GM12801 (cell line): ENCODE measurements around the gene TMC3.

Experiments
- CTCF ChIP-seq: IDR thresholded peaks from one replicate; pipeline ENCODE4 v1.5.1; 2011; ENCODE audit warnings: control low read depth; ENCODE audit not compliant: insufficient read length; ENCODE audit errors: extremely low read depth

TMC3 gene

DNA sequence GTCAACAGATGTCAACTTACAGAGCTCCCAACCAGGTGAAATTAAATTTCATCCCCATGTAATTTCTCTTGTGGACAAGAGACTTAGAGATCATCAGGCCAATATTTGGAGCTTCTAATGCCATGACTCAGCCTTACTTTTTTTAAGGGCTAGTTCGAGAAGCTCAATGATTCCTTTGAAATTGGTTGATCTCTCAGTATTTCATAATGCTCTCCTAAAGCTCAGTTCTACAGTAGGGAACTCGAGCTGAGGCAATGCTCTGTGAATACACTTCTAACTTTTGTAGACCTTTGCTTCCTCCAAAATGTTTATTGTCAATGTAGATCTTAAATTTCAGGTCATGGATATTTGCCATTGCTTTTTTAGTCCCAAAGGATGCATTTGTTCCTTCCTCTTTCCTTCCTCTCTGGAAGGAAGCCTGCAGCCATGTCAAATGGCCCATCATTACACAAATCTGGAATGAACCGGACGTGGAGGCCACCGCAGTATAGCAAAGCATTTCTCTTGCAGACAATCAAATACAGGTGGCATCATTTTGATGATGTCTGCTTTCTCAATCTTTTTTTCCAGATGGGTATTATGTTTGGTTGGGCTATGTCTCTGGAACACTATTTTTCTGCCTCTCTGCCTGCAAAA, 78.4 kb downstream of the TMC3 start:
- TF ChIP-seq CTCF: no peak

DNA sequence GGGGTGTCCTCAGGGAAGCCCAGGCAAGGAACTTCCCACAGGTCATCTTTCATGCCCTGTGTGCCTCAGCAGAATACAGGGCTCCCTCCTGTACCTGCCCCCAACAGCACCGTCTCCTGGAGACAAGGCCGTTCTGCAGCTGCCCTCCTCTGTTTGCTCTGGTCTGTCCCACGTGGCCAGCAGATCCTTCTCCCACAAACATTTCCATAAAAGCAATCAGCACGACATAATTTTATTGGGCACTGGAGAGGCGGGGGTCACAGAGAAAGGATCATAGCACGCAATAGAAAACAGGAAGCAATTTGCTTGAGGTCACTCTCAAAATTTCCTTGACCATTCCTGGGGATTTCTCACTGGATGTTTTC, 79.5 kb downstream of the TMC3 start:
- no peak for TF ChIP-seq CTCF

DNA sequence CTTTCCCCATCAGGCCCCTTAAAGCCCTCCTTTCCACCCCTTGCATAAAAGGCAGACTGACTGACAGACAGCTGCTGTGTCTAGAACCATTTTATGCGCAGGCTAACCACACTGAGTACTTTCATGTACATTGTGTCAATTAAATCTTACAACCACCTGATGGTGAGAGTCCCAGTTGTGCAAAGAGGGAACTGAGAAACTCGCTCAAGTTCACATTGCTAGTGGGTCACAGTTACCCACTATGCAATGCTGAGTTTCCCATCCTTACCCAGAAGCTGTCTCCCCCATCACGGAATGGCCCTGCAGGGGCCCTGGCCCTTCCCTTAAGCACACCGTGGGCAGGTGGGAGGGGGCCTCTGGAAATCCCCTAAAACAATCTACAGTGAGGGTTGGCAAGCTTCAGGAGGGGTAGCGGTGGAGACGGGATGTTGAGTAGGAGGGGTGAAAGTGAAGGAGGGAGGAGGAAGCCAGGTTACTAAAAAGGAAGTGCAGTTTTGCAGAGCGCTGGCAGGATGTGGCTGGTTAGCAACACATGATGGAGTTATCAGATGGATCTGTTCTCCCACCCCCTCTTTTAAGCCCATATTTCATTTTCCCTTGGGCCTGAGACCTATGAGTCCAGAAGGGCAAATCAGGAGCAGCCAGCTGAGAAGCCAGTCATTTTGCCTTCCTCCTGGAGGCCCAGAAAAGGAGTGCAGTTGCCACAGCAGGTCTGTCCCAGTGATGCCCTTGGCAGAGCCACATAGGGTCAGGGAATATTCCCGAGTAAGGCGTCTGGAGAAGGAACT, 80.1 kb downstream of the TMC3 start:
- TF ChIP-seq CTCF: no peak

DNA sequence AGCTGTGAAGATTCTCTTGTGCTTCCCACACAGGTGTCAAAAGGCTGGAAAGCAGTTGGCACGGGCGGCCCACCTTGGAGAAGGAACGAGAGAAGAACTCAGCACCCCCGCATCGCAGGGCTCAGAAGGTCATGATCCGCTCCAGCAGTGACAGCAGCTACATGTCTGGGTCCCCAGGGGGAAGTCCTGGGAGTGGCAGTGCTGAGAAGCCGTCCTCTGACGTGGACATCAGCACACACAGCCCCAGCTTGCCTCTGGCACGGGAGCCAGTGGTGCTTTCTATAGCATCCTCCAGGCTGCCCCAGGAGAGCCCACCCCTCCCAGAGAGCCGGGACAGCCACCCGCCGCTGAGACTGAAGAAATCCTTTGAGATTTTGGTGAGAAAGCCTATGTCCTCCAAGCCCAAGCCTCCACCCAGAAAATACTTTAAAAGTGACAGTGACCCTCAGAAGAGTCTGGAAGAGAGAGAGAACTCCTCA, 81.5 kb downstream of the TMC3 start:
- TF ChIP-seq CTCF: no peak

DNA sequence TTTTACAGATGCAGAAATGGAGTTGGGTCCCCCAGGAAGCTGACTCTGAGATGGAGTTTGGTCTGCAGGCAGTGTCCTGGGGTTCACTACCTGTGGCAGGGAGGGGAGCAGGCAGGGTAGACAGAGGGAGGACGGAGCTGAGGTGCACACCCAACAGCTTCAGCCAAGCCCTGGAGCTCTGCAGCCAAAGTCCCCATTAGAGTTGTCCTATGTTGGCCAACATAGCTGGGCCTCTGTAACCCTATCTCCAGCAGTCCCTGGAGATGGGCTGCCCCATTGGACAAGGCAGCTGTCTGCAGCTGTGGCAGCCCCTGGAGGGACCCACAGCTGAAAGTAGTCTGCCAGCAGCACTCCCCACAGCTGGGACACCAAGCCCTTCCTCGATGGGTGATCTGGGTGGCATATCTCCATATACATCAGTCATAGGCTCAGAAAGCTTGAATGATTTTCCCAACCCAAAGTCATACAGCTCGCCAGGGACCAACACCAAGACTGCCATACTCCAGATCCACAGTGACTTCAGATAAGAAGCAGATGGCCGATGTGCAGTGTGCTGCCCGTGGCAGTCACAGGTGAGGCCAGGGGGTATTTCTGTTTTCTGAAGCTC, 82.0 kb downstream of the TMC3 start:
- TF ChIP-seq CTCF: no peak

GRCh38 chr15:81289910-81290309, 84.1 kb downstream of the TMC3 start:
- TF ChIP-seq CTCF: no peak

DNA sequence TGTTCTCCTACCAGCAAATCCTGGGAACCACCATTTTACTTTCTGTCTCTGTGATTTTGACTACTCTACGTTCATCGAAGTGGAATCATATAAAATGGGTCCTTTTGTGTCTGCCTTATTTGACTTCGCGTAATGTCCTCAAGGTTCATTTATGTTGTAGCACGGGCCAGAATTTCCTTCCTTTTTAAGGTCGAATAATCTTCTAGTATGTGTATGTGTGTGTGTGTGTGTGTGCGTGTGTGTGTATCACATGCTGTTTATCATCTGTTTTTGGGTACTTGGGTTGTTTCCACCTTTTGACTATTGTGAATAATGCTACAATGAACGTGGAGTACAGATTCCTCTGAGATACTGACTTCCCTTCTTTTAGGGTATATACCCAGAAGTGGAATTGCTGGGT, 85.4 kb downstream of the TMC3 start:
- no peak for TF ChIP-seq CTCF
